GM18498 (cell line): ENCODE data around the gene OR2A25.

Experiments used
- ATAC-seq: cut with Tn5 transposase; IDR thresholded peaks from one replicate; pipeline ENCODE4 v1.9.1; 2021; ENCODE audit warnings: mild to moderate bottlenecking, moderate library complexity; ENCODE audit not compliant: unreplicated experiment

The OR2A25 gene

DNA sequence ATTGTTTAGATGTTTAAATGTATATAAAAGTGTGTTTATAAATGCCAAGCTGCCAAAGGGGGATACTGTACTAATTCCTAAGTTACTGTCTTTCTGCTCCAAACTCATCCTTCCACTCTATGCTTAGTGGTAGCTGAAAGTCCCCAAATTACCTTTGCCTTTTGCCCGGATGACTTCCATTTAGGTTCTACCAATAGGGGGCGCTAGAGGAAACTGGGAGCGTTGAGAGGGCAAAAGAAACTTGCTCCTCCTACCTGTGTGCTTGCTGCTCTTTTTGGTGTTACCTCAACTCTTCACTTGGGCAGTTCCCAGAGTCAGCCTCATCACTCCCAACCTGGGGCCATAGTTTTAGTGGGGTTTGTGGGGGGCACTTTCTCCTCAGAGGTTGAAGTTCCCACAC, 5.9 kb upstream of the OR2A25 start:
- no peak for ATAC-seq

DNA sequence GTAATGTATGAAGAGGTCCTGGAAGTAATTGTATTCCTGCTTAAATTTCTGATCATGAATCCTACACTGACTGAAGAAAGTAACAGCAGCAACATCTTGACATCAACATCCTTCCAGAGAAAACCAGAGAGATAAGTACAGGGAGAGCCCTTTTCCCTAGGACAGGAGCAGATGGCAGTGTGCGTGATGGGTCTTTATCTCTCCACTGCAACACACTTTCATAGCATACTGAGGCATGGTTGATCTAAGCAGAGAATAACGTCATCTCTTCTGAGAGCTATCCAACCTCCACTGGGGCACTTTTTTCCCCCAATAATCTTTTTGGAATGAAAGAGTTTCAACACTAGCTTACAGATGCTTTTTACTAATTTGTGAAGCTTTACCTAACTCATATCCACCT, 342 bp downstream of the OR2A25 start:
- no peak for ATAC-seq

DNA sequence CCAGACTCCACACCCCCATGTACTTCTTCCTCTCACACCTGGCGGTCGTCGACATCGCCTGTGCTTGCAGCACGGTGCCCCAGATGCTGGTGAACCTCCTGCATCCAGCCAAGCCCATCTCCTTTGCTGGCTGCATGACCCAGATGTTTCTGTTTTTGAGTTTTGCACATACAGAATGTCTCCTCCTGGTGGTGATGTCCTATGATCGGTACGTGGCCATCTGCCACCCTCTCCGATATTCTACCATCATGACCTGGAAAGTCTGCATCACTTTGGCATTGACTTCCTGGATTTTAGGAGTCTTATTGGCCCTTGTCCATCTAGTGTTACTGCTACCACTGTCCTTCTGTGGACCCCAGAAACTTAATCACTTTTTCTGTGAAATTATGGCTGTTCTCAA, 4.8 kb downstream of the OR2A25 start:
- ATAC-seq: no peak

DNA sequence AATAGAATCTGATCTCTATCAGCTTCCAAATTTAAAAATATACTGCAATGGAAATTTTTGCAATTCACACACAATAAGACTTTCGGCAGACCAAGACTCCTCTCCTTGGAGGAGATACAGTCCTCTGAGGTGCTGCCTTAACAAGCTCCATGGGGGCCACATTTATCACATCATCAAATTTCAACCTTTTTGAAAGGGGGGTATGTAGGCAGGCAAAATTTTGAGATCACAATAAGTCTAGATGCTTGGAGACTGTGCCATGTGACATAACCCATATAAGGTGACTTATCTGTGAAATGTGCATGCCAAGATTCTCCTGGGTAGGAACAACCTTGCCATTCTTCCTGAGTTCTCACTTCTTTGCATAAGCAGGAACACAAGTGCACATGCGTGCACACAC, 16.4 kb downstream of the OR2A25 start, which contains the start of gene OR2A12:
OR2A12 (plus strand) TSS at position 301 of the 400 bp plus-strand sequence. CDS start 8,830 bp downstream, outside the sequence.
- ATAC-seq: no peak

DNA sequence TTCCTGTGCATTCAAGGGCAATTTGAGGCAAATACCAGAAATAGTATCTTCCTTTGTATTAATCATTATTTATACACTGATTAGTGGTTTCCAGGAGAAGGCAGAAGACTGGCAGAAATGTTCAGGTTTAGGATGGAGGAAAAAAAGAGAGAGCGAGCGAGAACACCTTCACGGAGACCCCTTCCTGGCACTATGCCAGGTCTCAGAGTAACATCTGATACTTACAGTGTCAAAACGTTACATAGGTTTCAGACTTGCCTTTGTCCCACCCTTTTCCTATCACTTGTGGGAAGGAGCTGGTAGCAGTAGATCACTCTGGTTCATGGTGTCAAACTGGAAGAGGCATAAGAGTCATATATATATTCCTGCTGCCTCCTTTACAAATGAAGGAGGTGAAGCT, 17.1 kb downstream of the OR2A25 start:
- no peak for ATAC-seq

DNA sequence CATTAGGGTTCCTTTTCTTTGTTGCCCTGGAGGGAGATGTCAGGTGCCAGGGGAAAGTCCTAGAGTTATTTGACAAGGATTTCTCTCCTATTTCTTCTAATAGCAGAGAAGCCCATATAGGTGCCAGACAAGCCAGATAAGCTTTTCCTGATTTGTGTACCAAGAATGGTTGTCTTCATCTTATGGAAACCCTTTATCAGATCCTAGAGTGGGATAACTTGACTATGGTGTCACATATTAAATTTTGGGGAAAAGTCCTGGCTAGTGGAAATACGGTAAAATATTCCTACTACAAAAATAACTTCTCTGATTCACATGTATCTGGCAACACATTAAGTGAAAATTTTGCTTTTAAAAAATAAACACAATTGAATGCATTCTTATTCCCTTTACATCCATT, 17.6 kb downstream of the OR2A25 start:
- ATAC-seq: no peak

DNA sequence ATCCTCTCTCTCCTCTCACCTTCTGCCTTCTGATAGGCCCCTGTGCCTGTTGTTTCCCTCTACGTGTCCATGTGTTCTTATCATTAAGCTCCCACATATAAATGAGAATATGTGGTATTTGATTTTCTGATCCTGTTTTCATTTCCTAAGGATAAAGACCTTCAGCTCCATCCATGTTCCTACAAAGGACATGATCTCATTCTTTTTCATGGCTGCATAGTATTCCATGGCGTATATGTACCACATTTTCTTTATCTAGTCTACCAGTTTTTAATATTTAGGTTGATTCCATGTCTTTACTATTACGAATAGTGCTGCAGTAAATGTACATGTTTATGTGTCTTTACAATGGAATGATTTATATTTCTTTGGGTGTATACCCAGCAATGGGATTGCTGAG, 21.1 kb downstream of the OR2A25 start:
- ATAC-seq: no peak

DNA sequence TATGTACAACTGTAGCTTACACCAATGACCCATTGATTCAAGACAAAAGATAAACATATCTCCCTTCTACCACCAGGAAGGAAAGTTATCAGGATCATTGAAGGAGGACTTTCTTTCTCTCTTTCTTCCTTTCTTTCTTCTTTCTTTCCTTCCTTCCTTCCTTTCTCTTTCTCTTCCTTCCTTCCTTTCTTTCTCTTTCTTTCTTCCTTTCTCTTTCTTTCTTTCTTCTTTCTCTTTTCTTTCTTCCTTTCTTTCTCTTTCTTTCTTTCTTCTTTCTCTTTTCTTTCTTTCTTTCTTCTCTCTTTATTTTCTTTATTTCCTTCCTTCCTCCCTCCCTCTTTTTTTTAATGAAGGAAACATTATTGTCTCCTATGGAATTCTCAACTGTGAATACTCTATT, 29.2 kb downstream of the OR2A25 start:
- ATAC-seq: no peak

DNA sequence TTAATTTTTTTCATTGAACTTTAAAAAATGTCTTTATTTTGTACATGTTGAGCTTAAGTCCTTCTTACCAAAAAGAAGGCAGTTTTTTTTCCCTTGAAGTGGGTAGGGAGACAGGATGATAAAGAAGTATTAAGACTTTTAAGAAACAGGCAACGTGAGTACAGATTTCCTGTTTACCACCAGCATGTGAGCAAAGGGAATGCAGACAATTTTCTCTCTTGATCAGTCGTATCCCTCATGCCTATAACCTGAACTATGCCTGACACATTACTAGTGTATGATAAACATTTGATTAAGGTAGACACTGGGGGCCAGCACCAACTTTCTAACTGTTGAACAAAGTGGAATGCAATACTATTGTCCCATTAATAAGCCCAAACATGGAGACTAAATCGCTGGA, 31.0 kb downstream of the OR2A25 start:
- ATAC-seq: no peak

DNA sequence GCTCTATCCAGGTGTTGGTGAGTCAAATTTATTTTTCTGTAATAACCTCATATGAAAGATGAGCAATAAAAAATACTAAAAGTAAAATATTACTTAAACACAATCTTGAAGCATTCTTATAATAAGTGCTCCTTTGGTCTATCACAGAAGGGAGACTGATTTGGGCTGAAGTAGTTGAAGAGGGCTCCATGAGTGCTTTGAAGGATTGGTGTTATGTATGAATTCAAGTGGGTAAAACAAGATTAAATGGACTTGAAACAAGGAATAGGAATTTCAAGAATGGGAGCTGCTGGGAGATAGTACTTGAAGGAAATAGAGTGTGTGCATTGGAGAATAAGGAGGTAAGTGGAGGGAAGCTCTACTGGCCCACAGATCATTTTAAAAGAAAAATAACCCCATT, 32.4 kb downstream of the OR2A25 start:
- no peak for ATAC-seq

DNA sequence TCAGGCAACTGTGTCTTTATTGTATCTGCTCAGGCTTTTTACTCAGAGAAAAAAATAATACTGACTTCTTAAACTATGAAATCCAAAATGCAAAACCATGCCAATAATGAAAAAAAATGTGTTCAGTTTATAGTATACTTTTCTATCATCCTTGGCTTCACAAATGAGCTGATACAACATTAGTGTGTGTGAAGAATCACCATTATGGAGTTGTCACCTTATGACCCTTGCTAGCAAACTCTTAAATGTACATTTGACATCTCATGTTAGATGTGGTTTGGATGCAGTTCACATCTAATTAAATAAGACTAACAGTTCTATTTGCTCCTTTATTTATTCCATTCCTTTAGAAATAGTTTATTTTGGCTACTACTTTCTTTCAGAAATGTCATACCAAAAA, 35.6 kb downstream of the OR2A25 start:
- ATAC-seq: no peak

DNA sequence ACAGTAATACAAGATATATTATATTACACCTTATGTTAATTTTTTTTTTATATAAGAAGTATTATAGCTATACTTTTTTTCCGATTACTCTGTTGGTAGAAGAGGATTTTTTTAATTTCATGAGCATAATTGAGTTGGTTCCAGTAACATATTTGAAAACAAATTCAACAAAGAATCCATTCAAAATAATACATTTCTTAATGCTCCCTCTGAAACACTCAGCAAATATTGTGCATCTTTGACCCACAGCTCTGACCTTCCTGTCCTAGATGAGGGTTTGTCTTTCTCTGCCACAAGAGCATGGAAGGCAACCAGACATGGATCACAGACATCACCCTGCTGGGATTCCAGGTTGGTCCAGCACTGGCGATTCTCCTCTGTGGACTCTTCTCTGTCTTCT, 39.7 kb downstream of the OR2A25 start, which contains the start of gene OR2A2:
OR2A2 (plus strand) TSS at position 301 of the 400 bp plus-strand sequence; CDS start at position 301, 0 bp downstream.
- ATAC-seq: no peak

DNA sequence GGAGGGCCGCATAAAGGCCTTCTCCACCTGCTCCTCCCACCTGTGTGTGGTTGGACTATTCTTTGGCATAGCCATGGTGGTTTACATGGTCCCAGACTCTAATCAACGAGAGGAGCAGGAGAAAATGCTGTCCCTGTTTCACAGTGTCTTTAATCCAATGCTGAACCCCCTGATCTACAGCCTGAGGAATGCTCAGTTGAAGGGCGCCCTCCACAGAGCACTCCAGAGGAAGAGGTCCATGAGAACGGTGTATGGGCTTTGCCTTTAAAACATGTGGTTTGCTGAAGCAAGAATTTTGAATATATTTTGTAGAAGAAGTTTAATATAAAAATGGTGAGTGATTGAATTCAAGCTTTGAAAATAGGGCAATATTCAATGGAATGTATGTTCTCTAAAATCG, 40.7 kb downstream of the OR2A25 start:
- ATAC-seq: no peak

DNA sequence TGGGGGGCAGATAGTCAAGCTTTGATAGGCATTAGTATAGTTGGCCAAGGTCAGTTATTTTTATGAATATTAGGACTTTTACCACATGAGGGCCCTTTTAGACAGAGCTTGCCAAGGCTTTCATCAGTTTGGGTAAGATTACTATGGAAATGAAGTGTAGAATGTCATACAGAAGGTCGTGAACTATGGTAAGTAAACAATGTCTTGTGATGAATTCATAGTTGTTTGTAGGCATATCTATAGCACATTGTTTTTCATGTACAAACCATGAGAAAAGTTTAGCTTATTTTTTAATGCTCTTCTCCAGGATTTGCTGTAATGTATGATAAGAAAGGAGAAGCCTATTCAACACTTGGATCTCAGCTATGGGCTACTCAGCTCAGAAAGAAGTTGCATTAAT, 44.0 kb downstream of the OR2A25 start:
- no peak for ATAC-seq

DNA sequence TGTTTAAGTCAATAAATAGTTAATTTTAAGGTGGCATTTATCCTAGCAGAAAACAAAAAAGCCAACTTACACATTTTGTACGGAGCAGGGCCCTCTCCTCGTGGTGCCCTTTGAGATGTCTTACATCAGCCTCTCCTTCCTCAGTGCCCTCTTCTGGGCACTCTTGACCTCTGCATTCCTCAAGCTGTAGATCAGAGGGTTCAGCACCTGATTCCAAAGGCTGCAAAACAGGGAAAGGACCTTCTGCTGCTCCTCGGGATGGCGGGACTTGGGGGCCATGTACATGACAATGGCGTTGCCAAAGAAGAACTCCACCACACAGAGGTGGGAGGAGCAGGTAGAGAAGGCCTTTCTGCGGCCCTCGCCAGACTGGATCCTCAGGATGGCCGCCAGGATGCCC, 48.7 kb downstream of the OR2A25 start:
- no peak for ATAC-seq

DNA sequence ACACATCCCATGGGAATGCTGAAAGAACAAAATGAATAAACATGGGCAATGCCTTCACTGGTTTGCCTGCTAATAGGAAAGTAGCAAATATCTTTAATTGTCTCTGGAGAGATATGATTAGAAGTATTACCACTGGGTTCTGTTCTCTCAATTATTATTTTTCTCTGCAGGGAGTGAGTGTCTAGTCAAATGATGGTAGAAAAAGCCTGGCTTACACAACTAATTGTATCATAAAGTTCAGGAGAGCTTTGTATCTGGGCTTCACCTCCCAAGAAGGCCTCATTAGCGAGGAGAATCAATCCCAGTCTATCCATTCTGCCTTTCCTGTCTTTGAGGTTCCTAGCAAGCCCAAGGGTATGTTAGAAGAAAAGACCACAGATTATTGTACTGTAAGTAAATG, 53.3 kb downstream of the OR2A25 start, which contains the start of gene OR2A14:
OR2A14 (plus strand) TSS at position 301 of the 400 bp plus-strand sequence. CDS start 5,937 bp downstream, outside the sequence.
- ATAC-seq: no peak
